Measurements from ENCODE around the gene GATA6. TPM values are rescaled to one million over a fixed set of nuclear protein-coding genes. Genes with fewer than 3 reads are reported as not detected.

GATA6 gene
- total and polyA plus RNA-seq, 2 of the 8 experiments (the other 6 are each of a cell fraction or from before 2014, with no cell fraction given): 0.09 TPM; not detected in 1

GRCh38 chr18:22179631-22180030 lies 10.2 kb downstream of the GATA6 start:
- Histone ChIP-seq H2AFZ (ENCODE audit: low read length) (no peak overlapping the region), H3K56ac (replicated peaks; ENCODE audit: insufficient read length, low read depth, low read length) (no peak overlapping the region), H3K27me3 (replicated peaks in 1 of 4; ENCODE audit: control insufficient read depth in 3 of 4, extremely low read depth in 1 of 4, insufficient read depth in 3 of 4, low read length in 3 of 4) (peaks cover 41 to 57% (median 49%) of the 10 kb centered on the region in 4 experiments), H2BK15ac (ENCODE audit: low read length) (no peak overlapping the region), H2BK120ac (replicated peaks; ENCODE audit: low read depth, low read length) (no peak overlapping the region), H3K23ac (ENCODE audit: insufficient read length) (no peak overlapping the region), H3K4me3 (ENCODE audit: extremely low read depth in 1 of 4, insufficient read depth in 2 of 4, low read depth in 3 of 4, low read length in 4 of 4) (no peak overlapping the region), H3K27ac (ENCODE audit: low read depth, low read length) (no peak overlapping the region), H4K8ac (ENCODE audit: extremely low read depth, insufficient read depth, low read length) (no peak overlapping the region), H4K91ac (replicated peaks; ENCODE audit: insufficient read length, low read length) (no peak overlapping the region), H3K9ac (replicated peaks in 1 of 4; ENCODE audit: extremely low read depth in 1 of 4, low read depth in 3 of 4, low read length in 3 of 4) (no peak overlapping the region), H3K79me1 (ENCODE audit: low read depth, low read length) (no peaks in the 10 kb centered on the region), H3K79me2 (ENCODE audit: control insufficient read depth in 1 of 2, insufficient read depth in 2 of 2, low read length in 2 of 2) (no peaks in the 10 kb centered on the region), H3K4me2 (ENCODE audit: insufficient read depth in 1 of 2, low read depth in 2 of 2, low read length in 2 of 2) (no peak overlapping the region), H4K20me1 (replicated peaks in 1 of 2; ENCODE audit: control insufficient read depth in 1 of 2, insufficient read depth in 2 of 2, low read length in 2 of 2) (peaks cover 6 to 8% of the 10 kb centered on the region in 2 experiments), H2BK20ac (ENCODE audit: low read length) (no peak overlapping the region), H3K4ac (replicated peaks; ENCODE audit: insufficient read length, low read depth, low read length) (no peak overlapping the region), H3K9me3 (ENCODE audit: insufficient read depth in 2 of 2, low read depth in 1 of 2, low read length in 1 of 2) (no peaks in the 10 kb centered on the region), H2BK12ac (ENCODE audit: low read depth, low read length) (no peak overlapping the region), H3K14ac (ENCODE audit: insufficient read length) (no peak overlapping the region), H3K18ac (ENCODE audit: extremely low read depth, low read length) (no peak overlapping the region), H2BK5ac (ENCODE audit: low read depth, low read length) (no peak overlapping the region), H3K36me3 (ENCODE audit: control insufficient read depth in 2 of 4, insufficient read depth in 4 of 4, low read length in 3 of 4) (peaks cover 0 to 4% (median 0%) of the 10 kb centered on the region in 4 experiments; a peak in 1 of 8 replicates), H3K23me2 (ENCODE audit: low read depth, low read length) (no peaks in the 10 kb centered on the region), H4K5ac (ENCODE audit: insufficient read length, low read depth, low read length) (no peak overlapping the region), H3K4me1 (replicated peaks in 1 of 4; ENCODE audit: control insufficient read depth in 3 of 4, insufficient read depth in 4 of 4, low read length in 3 of 4) (peaks cover 0 to 3% (median 1%) of the 10 kb centered on the region in 4 experiments; a peak in 4 of 7 replicates), H2AK5ac (ENCODE audit: low read depth, low read length) (no peak overlapping the region)
- TF ChIP-seq NRF1 (IDR thresholded peaks at IDR 0.05; ENCODE audit: low read depth, low read length) (no peak), SP4 (IDR thresholded peaks at IDR 0.05; ENCODE audit: low read length) (no peak), KDM5A (IDR thresholded peaks at IDR 0.05; ENCODE audit: low read length) (no peak), EZH2 (IDR thresholded peaks at IDR 0.05; ENCODE audit: low read depth, low read length, severe bottlenecking) (no peak), SIRT6 (IDR thresholded peaks at IDR 0.05; ENCODE audit: low read length) (no peak), HDAC2 (IDR thresholded peaks at IDR 0.05; ENCODE audit: borderline replicate concordance in 1 of 2, low read depth in 2 of 2, low read length in 2 of 2) (no peak), CHD2 (IDR thresholded peaks at IDR 0.05; ENCODE audit: low read length) (no peak), SP2 (IDR thresholded peaks at IDR 0.05; ENCODE audit: low read length) (no peak), RXRA (IDR thresholded peaks at IDR 0.05; ENCODE audit: insufficient read depth, low read depth, low read length) (no peak), SRF (IDR thresholded peaks at IDR 0.05; ENCODE audit: low read depth, low read length) (no peak), CBX5 (IDR thresholded peaks at IDR 0.05; ENCODE audit: low read depth, low read length) (no peak), ZNF274 (IDR thresholded peaks at IDR 0.05; ENCODE audit: borderline replicate concordance, extremely low read depth, low read length) (no peak), ATF3 (IDR thresholded peaks at IDR 0.05; ENCODE audit: insufficient read depth, low read depth, low read length) (no peak)
- DNase-seq (ENCODE audit: low read depth in 1 of 2, low spot score in 2 of 2): no peak
- CTCF ChIA-PET (ENCODE audit: partially characterized antibody): no interaction called here
- POLR2A ChIA-PET (ENCODE audit: partially characterized antibody): no interaction called here
- FAIRE-seq: no peak
- WGBS, 2 experiments (ENCODE audit: extremely low coverage in 1 of 2, insufficient coverage in 1 of 2, insufficient read length in 1 of 2, insufficient replicate concordance in 2 of 2, low coverage in 1 of 2, low lambda C conversion rate in 2 of 2, missing lambda C conversion rate in 1 of 2): 81 to 100% methylated on average over 1 of the region's 1 CpG
